Smooth muscle cell (in vitro differentiated cells): ENCODE results near the gene C11orf68. TPM values are rescaled to one million over a fixed set of nuclear protein-coding genes. Genes with fewer than 3 reads are reported as not detected.

Experiments used
- DNase-seq: peaks from one replicate; lab custom pipeline; 2025; ENCODE audit not compliant: unreplicated experiment; lab: John Stamatoyannopoulos, UW
- H2AFZ ChIP-seq: fragments of 200-600 bp; sonication (generic); 2 replicates; pipeline ENCODE4 v1.6.0; 2016; ENCODE audit warnings: antibody characterized with exemption, low read depth, mild to moderate bottlenecking
- H3F3A ChIP-seq: fragments of 200-600 bp; sonication (generic); 2 replicates; pipeline ENCODE4 v1.6.0; 2017; ENCODE audit warnings: antibody characterized with exemption, low read depth
- H3K27ac ChIP-seq: fragments of 200-600 bp; sonication (generic); 2 replicates; pipeline ENCODE4 v1.5.1; 2016; ENCODE audit warnings: low read depth, mild to moderate bottlenecking
- H3K27me3 ChIP-seq: fragments of 200-600 bp; sonication (generic); 2 replicates; pipeline ENCODE4 v1.6.1; 2016; ENCODE audit warnings: low read depth, mild to moderate bottlenecking
- H3K36me3 ChIP-seq: fragments of 200-600 bp; sonication (generic); 2 replicates; pipeline ENCODE4 v1.5.1; 2016; ENCODE audit warnings: low read depth
- H3K4me1 ChIP-seq: fragments of 200-600 bp; sonication (generic); 2 replicates; pipeline ENCODE4 v1.5.1; 2016; ENCODE audit warnings: low read depth
- H3K4me2 ChIP-seq: fragments of 200-600 bp; sonication (generic); 2 replicates; pipeline ENCODE4 v1.6.0; 2016; ENCODE audit warnings: mild to moderate bottlenecking
- H3K4me3 ChIP-seq: fragments of 200-600 bp; sonication (generic); 2 replicates; pipeline ENCODE4 v1.5.1; 2016; ENCODE audit warnings: mild to moderate bottlenecking
- H3K79me2 ChIP-seq: fragments of 200-600 bp; sonication (generic); 2 replicates; pipeline ENCODE4 v1.6.0; 2016; ENCODE audit warnings: low read depth, mild to moderate bottlenecking
- H3K9ac ChIP-seq: fragments of 200-600 bp; sonication (generic); 2 replicates; pipeline ENCODE4 v1.6.0; 2016; ENCODE audit warnings: low read depth
- H3K9me3 ChIP-seq: fragments of 200-600 bp; sonication (generic); replicated peaks from 2 replicates; pipeline ENCODE4 v1.5.1; 2016; ENCODE audit warnings: low read depth
- H4K20me1 ChIP-seq: fragments of 200-600 bp; sonication (generic); 2 replicates; pipeline ENCODE4 v1.6.0; 2016; ENCODE audit warnings: low read depth
- WGBS: methylation state at CpG from one replicate; pipeline ENCODE4 v1.1.7; 2016; ENCODE audit warnings: low lambda C conversion rate; 5-methylcytosine and 5-hydroxymethylcytosine counted together
- polyA plus RNA-seq: library from polyadenylated mRNA; unstranded; fragments of >200 nt; fragmentation: Nextera tagmentation; extraction: Ambion mirVana; gene quantifications from 2 replicates; pipeline ENCODE4 v1.2.1, GENCODE V29; 2016
- total RNA-seq: library from RNA; depleted of rRNA; stranded (reverse); fragments of >200 nt; gene quantifications from 2 replicates; pipeline ENCODE4 v1.2.3, GENCODE V29; 2014
- TF ChIP-seq, protein P1 (sequence below): fragments of 200-600 bp; sonication (generic); IDR thresholded peaks from 2 replicates; pipeline ENCODE4 v1.5.1; 2017; ENCODE audit warnings: borderline replicate concordance, mild to moderate bottlenecking, antibody characterized with exemption; ENCODE audit not compliant: insufficient read depth, poor library complexity, severe bottlenecking

The C11orf68 gene
- total and polyA plus RNA-seq, 2 experiments from 2014 or later: 41.2 to 99.5 TPM

DNA sequence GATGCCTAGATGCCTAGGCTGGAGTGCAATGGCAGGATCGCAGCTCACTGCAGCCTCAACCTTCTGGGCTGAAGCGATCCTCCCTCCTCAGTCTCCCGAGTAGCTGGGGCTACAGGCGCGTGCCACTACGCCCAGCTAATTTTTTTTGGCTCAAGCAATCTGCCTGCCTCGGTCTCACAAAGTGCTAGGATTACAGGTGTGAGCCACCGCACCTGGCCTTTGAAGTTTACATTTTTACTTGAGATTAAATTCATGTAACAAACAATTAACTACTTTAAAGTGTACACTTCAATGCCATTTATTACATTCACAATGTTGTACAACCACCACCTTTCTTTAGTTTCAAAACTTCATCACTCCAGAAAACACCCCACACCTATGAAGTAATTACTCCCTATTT is 15.1 kb downstream of the C11orf68 start:
- Histone ChIP-seq H2AFZ (no peak overlapping the region), H3K9ac (peak overlapping the region; percentile 56), H3K4me2 (peak overlapping the region; percentile 62), H3K4me3 (no peak overlapping the region), H3K27ac (peak overlapping the region; percentile 82), H3K79me2 (peaks cover 9% of the 10 kb centered on the region), H3K36me3 (no peaks in the 10 kb centered on the region), H4K20me1 (peaks cover 5% of the 10 kb centered on the region), H3K4me1 (peaks cover 25% of the 10 kb centered on the region), H3F3A (peaks cover 26% of the 10 kb centered on the region), H3K9me3 (no peaks in the 10 kb centered on the region), H3K27me3 (no peaks in the 10 kb centered on the region)
- 80% methylated on average over 8 of the region's 8 CpGs for WGBS
- TF ChIP-seq, protein P1, sequence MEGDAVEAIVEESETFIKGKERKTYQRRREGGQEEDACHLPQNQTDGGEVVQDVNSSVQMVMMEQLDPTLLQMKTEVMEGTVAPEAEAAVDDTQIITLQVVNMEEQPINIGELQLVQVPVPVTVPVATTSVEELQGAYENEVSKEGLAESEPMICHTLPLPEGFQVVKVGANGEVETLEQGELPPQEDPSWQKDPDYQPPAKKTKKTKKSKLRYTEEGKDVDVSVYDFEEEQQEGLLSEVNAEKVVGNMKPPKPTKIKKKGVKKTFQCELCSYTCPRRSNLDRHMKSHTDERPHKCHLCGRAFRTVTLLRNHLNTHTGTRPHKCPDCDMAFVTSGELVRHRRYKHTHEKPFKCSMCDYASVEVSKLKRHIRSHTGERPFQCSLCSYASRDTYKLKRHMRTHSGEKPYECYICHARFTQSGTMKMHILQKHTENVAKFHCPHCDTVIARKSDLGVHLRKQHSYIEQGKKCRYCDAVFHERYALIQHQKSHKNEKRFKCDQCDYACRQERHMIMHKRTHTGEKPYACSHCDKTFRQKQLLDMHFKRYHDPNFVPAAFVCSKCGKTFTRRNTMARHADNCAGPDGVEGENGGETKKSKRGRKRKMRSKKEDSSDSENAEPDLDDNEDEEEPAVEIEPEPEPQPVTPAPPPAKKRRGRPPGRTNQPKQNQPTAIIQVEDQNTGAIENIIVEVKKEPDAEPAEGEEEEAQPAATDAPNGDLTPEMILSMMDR: no peak
- no peak for DNase-seq

DNA sequence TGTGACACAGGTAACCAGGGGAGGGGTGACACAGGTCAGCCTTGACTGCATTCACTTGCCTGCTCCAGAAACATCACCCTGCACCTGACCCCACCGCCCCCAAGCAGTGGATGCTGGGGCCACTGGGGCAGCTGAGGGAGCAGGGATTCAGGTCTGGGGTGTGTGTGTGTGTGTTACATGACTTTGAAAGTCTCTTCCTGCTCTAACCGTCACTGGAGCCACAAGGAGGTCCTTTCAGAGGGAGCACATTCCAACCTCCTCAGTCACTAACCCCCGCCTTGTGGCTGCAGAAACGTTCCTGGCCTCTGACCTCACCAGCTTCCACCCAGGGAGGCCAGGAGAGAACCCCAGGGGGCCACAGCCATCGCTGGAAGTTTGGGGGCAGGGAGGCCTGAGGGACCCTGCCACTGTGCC is 15.8 kb downstream of the C11orf68 start:
- Histone ChIP-seq H3K4me1 (peaks cover 25% of the 10 kb centered on the region), H3K4me3 (no peak overlapping the region), H3F3A (peaks cover 26% of the 10 kb centered on the region), H3K9me3 (no peaks in the 10 kb centered on the region), H3K27ac (peak overlapping the region; percentile 82), H3K79me2 (peaks cover 15% of the 10 kb centered on the region), H3K9ac (peak overlapping the region; percentile 72), H4K20me1 (peaks cover 11% of the 10 kb centered on the region), H3K27me3 (no peaks in the 10 kb centered on the region), H2AFZ (no peak overlapping the region), H3K36me3 (no peaks in the 10 kb centered on the region), H3K4me2 (peak overlapping the region; percentile 62)
- WGBS: 3% methylated on average over 5 of the region's 5 CpGs
- peak; percentile 33 for DNase-seq
- TF ChIP-seq, protein P1: no peak

- WGBS: 80% methylated on average over 11 of the region's 11 CpGs
- Histone ChIP-seq H3K4me3 (peak overlapping the region; percentile 89), H3K9me3 (no peaks in the 10 kb centered on the region)
Observed at GRCh38 chr11:65900899-65901180, 18.0 kb downstream of the C11orf68 start.

More at GRCh38 chr11:65900899-65901180, 18.0 kb downstream of the C11orf68 start:
- Histone ChIP-seq H3K27ac (peak overlapping the region; percentile 82), H3F3A (peaks cover 26% of the 10 kb centered on the region), H3K9ac (peak overlapping the region; percentile 99), H2AFZ (no peak overlapping the region), H4K20me1 (peaks cover 30% of the 10 kb centered on the region), H3K27me3 (no peaks in the 10 kb centered on the region), H3K36me3 (no peaks in the 10 kb centered on the region), H3K4me2 (peak overlapping the region; percentile 99), H3K4me1 (peaks cover 25% of the 10 kb centered on the region), H3K79me2 (peaks cover 36% of the 10 kb centered on the region)
- TF ChIP-seq, protein P1: no peak
- no peak for DNase-seq
